D721Med (cell line): ENCODE data around the gene HOXC13.

Experiments
- DNase-seq: peaks from one replicate; pipeline ENCODE4 v3.0.0; 2011; ENCODE audit warnings: low spot score; ENCODE audit not compliant: insufficient read length
- FAIRE-seq: peaks from 2 replicates; lab custom pipeline; 2011; peaks lifted over from hg19 to GRCh38; lab: Jason Lieb, UNC
- CTCF ChIP-seq: IDR thresholded peaks from 2 replicates; pipeline ENCODE4 v1.5.1; 2012; ENCODE audit warnings: mild to moderate bottlenecking, control low read depth; ENCODE audit not compliant: insufficient read depth; ENCODE audit errors: missing control alignments

The HOXC13 gene

GRCh38 chr12:53972722-53973235 is 34.1 kb downstream of the HOXC13 start, which contains the start of gene HOXC11:
Gene HOXC11, plus strand, starts transcription at chr12:53973126. Its CDS starts 116 bp downstream, at chr12:53973242.
- DNase-seq, result no peak
- no peak for TF ChIP-seq CTCF
- no peak for FAIRE-seq

GRCh38 chr12:53973236-53974042 is 34.8 kb downstream of the HOXC13 start:
- no peak for FAIRE-seq
- DNase-seq, result no peak
- TF ChIP-seq CTCF, result no peak

- no peak for DNase-seq
- TF ChIP-seq CTCF, result no peak
- no peak for FAIRE-seq
Measured at GRCh38 chr12:53974084-53975063, 35.7 kb downstream of the HOXC13 start, which contains the start of gene HOTAIR. Gene HOTAIR, minus strand, starts transcription at chr12:53974954.

GRCh38 chr12:53975064-53975471 is 36.4 kb downstream of the HOXC13 start:
- TF ChIP-seq CTCF, result no peak
- FAIRE-seq, result no peak
- DNase-seq, result no peak

- no peak for TF ChIP-seq CTCF
- no peak for DNase-seq
- FAIRE-seq, result no peak
Measured at GRCh38 chr12:53975479-53976152, 37.0 kb downstream of the HOXC13 start.

GRCh38 chr12:53976172-53976822 is 37.7 kb downstream of the HOXC13 start:
- no peak for FAIRE-seq
- no peak for DNase-seq
- no peak for TF ChIP-seq CTCF
